DOHH2 (cell line): ENCODE results near the gene KRTAP2-3.
"Not testable (repeated sequence)": the region's sequence is repeated elsewhere in the genome, so short reads cannot be mapped to it uniquely, and the experiment has no call there.

ENCODE experiments used
- CTCF ChIP-seq: fragments of 200-600 bp; sonication (generic); IDR thresholded peaks from one replicate; pipeline ENCODE4 v1.5.1; 2014; ENCODE audit warnings: antibody characterized with exemption, mild to moderate bottlenecking, low read depth, low read length; ENCODE audit not compliant: poor library complexity, severe bottlenecking
- EZH2phosphoT487 ChIP-seq: fragments of 200-600 bp; sonication (generic); IDR thresholded peaks from 2 replicates; pipeline ENCODE4 v1.6.1; 2017; ENCODE audit warnings: borderline replicate concordance, mild to moderate bottlenecking, antibody characterized with exemption, low read length, moderate library complexity, mixed read lengths

GRCh38 chr17:41040783-41041571, 18.9 kb downstream of the KRTAP2-3 start, which contains the start of gene KRTAP1-1:
- TF ChIP-seq CTCF, EZH2phosphoT487: not testable (repeated sequence)
